PC-9 (cell line): ENCODE measurements around the gene LCLAT1.

Experiments
- EZH2 ChIP-seq: fragments of 200-600 bp; sonication (generic); IDR thresholded peaks from 2 replicates; pipeline ENCODE4 v1.8.0; 2017; ENCODE audit warnings: antibody characterized with exemption, low read depth
- TF ChIP-seq, protein P1 (sequence below): fragments of 200-600 bp; sonication (generic); conservative IDR thresholded peaks from 2 replicates; pipeline ENCODE4 v1.6.1; 2017; ENCODE audit warnings: mixed run types, antibody characterized with exemption, mild to moderate bottlenecking, moderate library complexity

DNA sequence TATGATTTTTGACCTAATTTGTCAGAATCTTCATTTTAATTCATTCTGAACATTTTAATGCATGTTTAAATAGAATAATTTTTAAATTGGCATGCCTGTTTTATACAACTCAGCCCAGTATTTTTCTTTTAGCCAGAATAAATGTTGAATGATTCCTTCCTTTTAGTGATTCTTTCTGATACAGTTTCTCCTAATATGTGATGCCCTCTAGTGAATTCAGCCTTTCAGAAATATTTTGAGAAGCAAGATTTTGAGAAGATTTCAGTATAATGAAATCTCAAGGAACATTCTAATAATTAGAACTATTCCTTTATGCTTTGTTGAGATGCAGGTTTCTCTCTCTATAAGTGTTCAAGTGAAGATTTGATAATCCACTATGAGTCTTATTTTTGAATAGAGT, 28.5 kb downstream of the LCLAT1 start:
- TF ChIP-seq, protein P1, sequence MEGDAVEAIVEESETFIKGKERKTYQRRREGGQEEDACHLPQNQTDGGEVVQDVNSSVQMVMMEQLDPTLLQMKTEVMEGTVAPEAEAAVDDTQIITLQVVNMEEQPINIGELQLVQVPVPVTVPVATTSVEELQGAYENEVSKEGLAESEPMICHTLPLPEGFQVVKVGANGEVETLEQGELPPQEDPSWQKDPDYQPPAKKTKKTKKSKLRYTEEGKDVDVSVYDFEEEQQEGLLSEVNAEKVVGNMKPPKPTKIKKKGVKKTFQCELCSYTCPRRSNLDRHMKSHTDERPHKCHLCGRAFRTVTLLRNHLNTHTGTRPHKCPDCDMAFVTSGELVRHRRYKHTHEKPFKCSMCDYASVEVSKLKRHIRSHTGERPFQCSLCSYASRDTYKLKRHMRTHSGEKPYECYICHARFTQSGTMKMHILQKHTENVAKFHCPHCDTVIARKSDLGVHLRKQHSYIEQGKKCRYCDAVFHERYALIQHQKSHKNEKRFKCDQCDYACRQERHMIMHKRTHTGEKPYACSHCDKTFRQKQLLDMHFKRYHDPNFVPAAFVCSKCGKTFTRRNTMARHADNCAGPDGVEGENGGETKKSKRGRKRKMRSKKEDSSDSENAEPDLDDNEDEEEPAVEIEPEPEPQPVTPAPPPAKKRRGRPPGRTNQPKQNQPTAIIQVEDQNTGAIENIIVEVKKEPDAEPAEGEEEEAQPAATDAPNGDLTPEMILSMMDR: peak; percentile 26; the same call in 1 of the 2 replicates
- no peak for TF ChIP-seq EZH2
